Endothelial cell (in vitro differentiated cells): Measurements from ENCODE around the gene OLFML3. TPM values are rescaled to one million over a fixed set of nuclear protein-coding genes. Genes with fewer than 3 reads are reported as not detected.
"Not testable (repeated sequence)": the region's sequence is repeated elsewhere in the genome, so short reads cannot be mapped to it uniquely, and the experiment has no call there.

ENCODE experiments used
- DNase-seq: peaks from one replicate; pipeline ENCODE4 v3.0.0; 2021; ENCODE audit warnings: low spot score
- H3K27ac Mint-ChIP-seq: one replicate; pipeline ENCODE4 v1.8.0; 2021; ENCODE audit warnings: mixed read lengths, inconsistent platforms; ENCODE audit not compliant: unreplicated experiment
- H3K27me3 Mint-ChIP-seq: one replicate; pipeline ENCODE4 v1.8.0; 2021; ENCODE audit warnings: mild to moderate bottlenecking, moderate library complexity, mixed read lengths, inconsistent platforms; ENCODE audit not compliant: unreplicated experiment
- H3K36me3 Mint-ChIP-seq: one replicate; pipeline ENCODE4 v1.8.0; 2021; ENCODE audit warnings: mild to moderate bottlenecking, low read depth, mixed read lengths, inconsistent platforms; ENCODE audit not compliant: unreplicated experiment
- H3K4me1 Mint-ChIP-seq: one replicate; pipeline ENCODE4 v1.8.0; 2021; ENCODE audit warnings: mild to moderate bottlenecking, mixed read lengths, inconsistent platforms; ENCODE audit not compliant: unreplicated experiment
- H3K4me3 Mint-ChIP-seq: one replicate; pipeline ENCODE4 v1.8.0; 2021; ENCODE audit warnings: mild to moderate bottlenecking, mixed read lengths, inconsistent platforms; ENCODE audit not compliant: unreplicated experiment
- H3K9me3 Mint-ChIP-seq: one replicate; pipeline ENCODE4 v1.8.0; 2021; ENCODE audit warnings: mixed read lengths, inconsistent platforms; ENCODE audit not compliant: unreplicated experiment
- CTCF ChIP-seq: fragments of 200-600 bp; sonication (generic); IDR thresholded peaks from one replicate; pipeline ENCODE4 v1.5.0; 2021; ENCODE audit warnings: antibody characterized with exemption; ENCODE audit not compliant: unreplicated experiment
- total RNA-seq: library from RNA; stranded (reverse); fragmentation: NEBNext Ultra II Directional; extraction: Animal tissue kit (Norgen Biotek cat#: 25700); gene quantifications from one replicate; pipeline ENCODE4 v1.2.1, GENCODE V29; 2021; ENCODE audit not compliant: unreplicated experiment

Gene OLFML3
- total RNA-seq, 1 donor from 2014 or later: 130 TPM

- H3K27ac Mint-ChIP-seq: no peak overlapping the region
- TF ChIP-seq CTCF: no peak
- H3K9me3 Mint-ChIP-seq: no peaks in the 10 kb centered on the region
- H3K27me3 Mint-ChIP-seq: peaks cover 11% of the 10 kb centered on the region
- peaks cover 37% of the 10 kb centered on the region for H3K4me1 Mint-ChIP-seq
- DNase-seq: no peak
- no peak overlapping the region for H3K4me3 Mint-ChIP-seq
- peaks cover 8% of the 10 kb centered on the region for H3K36me3 Mint-ChIP-seq
These were observed 29.7 kb downstream of the OLFML3 start for GRCh38 chr1:114008993-114009392.

- TF ChIP-seq CTCF: no peak
- Mint-ChIP-seq H3K9me3 (no peaks in the 10 kb centered on the region), H3K27ac (no peak overlapping the region), H3K4me1 (peaks cover 33% of the 10 kb centered on the region), H3K36me3 (peaks cover 8% of the 10 kb centered on the region), H3K27me3 (peaks cover 9% of the 10 kb centered on the region), H3K4me3 (no peak overlapping the region)
- DNase-seq: no peak
These were observed 30.1 kb downstream of the OLFML3 start for GRCh38 chr1:114009393-114009792.

- Mint-ChIP-seq H3K4me3 (no peak overlapping the region), H3K36me3 (peaks cover 8% of the 10 kb centered on the region), H3K9me3 (no peaks in the 10 kb centered on the region), H3K4me1 (peaks cover 23% of the 10 kb centered on the region), H3K27ac (no peak overlapping the region), H3K27me3 (peaks cover 8% of the 10 kb centered on the region)
- no peak for TF ChIP-seq CTCF
- DNase-seq: no peak
These were observed 31.3 kb downstream of the OLFML3 start for GRCh38 chr1:114010433-114011184.

- peaks cover 8% of the 10 kb centered on the region for H3K27me3 Mint-ChIP-seq
- no peaks in the 10 kb centered on the region for H3K9me3 Mint-ChIP-seq
- no peak overlapping the region for H3K4me3 Mint-ChIP-seq
- TF ChIP-seq CTCF: no peak
- no peak for DNase-seq
- H3K36me3 Mint-ChIP-seq: peaks cover 1% of the 10 kb centered on the region
- no peak overlapping the region for H3K27ac Mint-ChIP-seq
- H3K4me1 Mint-ChIP-seq: peaks cover 12% of the 10 kb centered on the region
These were observed 32.5 kb downstream of the OLFML3 start for GRCh38 chr1:114011796-114012195.

- H3K4me1 Mint-ChIP-seq: peaks cover 11% of the 10 kb centered on the region
- no peak for TF ChIP-seq CTCF
- no peaks in the 10 kb centered on the region for H3K9me3 Mint-ChIP-seq
- DNase-seq: no peak
- H3K36me3 Mint-ChIP-seq: peaks cover 7% of the 10 kb centered on the region
- H3K27ac Mint-ChIP-seq: peak overlapping the region; percentile 53
- H3K4me3 Mint-ChIP-seq: no peak overlapping the region
- peaks cover 6% of the 10 kb centered on the region for H3K27me3 Mint-ChIP-seq
These were observed 35.8 kb downstream of the OLFML3 start for GRCh38 chr1:114015075-114015474.

- H3K27ac Mint-ChIP-seq, H3K27me3 Mint-ChIP-seq, H3K4me1 Mint-ChIP-seq, H3K9me3 Mint-ChIP-seq, DNase-seq, H3K4me3 Mint-ChIP-seq, H3K36me3 Mint-ChIP-seq: not testable (repeated sequence)
These were observed 40.5 kb downstream of the OLFML3 start for GRCh38 chr1:114019724-114020123.
